HFFc6 (cell line): Measurements from ENCODE around the gene CNGA2. TPM values are rescaled to one million over a fixed set of nuclear protein-coding genes. Genes with fewer than 3 reads are reported as not detected.
"Not testable (repeated sequence)": the region's sequence is repeated elsewhere in the genome, so short reads cannot be mapped to it uniquely, and the experiment has no call there.

Experiments
- DNase-seq: peaks from one replicate; pipeline ENCODE4 v3.0.0-alpha.2; 2018
- H3K27ac Mint-ChIP-seq: 2 replicates; pipeline ENCODE4 v1.8.0; 2020; ENCODE audit warnings: mild to moderate bottlenecking, mixed read lengths
- H3K27me3 Mint-ChIP-seq: 2 replicates; pipeline ENCODE4 v1.8.0; 2021; ENCODE audit warnings: mild to moderate bottlenecking, moderate library complexity, mixed read lengths; ENCODE audit not compliant: insufficient read depth
- H3K36me3 Mint-ChIP-seq: 2 replicates; pipeline ENCODE4 v1.8.0; 2021; ENCODE audit warnings: low read depth, mixed read lengths
- H3K4me1 Mint-ChIP-seq: 2 replicates; pipeline ENCODE4 v1.8.0; 2020; ENCODE audit warnings: low read depth, mixed read lengths
- H3K4me3 Mint-ChIP-seq: 2 replicates; pipeline ENCODE4 v1.8.0; 2020; ENCODE audit warnings: mild to moderate bottlenecking, moderate library complexity, mixed read lengths
- H3K9me3 Mint-ChIP-seq: 2 replicates; pipeline ENCODE4 v1.8.0; 2020; ENCODE audit warnings: mild to moderate bottlenecking, mixed read lengths
- total RNA-seq, 6 experiments: library from RNA; stranded (reverse); fragmentation: NEBNext Ultra II Directional; extraction: Animal tissue kit (Norgen Biotek cat#: 25700); gene quantifications; 2 replicates in 1 of 6; 3 replicates in 5 of 6; pipeline ENCODE4 v1.2.3, GENCODE V29; 2021
- TF ChIP-seq, protein P1 (sequence below): fragments of 200-600 bp; sonication (generic); IDR thresholded peaks from 2 replicates; pipeline ENCODE4 v1.5.0; 2021; ENCODE audit warnings: antibody characterized with exemption, mild to moderate bottlenecking

Gene CNGA2
- total RNA-seq, 6 experiments from 2014 or later = not detected

DNA sequence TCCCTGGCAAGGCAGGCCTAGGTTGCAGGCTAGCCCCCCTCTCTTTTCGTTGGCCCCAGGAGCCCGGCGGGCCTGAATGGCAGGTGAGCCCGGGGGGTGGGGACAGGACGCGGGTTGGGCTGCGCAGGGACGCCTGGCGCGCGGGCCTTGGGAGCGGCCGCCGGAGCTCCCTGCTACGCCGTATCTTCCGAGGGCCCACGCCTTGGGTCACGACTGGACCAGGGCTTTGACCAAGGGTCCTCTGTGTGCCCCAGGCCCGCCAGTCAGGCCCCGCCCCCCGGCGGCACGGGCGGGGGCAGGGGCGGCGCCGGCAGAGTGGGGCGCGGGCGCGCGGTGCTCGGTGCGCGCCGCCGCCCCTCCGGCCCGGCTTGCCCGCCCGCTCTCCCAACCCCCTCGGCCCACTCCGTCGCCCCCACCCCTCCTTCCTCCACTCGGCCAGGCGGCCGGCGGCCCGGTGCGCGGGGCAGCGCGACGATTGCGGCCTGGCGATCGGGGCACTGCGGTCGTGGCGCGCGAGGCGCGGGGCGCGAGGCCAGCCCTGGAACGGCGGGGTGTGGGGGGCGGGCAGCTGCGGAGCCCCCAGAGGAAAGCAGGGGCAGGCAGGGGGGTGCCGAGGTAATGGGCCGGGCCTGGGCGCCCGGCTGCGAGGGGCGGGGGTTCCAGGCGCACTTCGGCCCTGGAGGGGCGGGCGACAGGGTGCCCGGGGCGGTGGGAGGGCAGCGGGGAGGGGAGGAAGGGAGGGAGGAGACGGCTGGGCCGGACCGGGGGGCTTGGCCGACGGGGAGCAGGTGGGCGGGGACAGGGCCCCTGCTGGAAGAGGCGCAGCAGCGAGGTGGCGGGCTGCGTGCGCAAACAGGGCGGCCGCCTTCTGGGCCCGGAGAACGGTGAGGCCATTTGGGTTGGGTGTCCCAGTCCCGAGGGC is 39.6 kb upstream of the CNGA2 start, which contains the start of gene PRRG3:
TSS of gene PRRG3 (plus strand) at position 798 of the 922 bp plus-strand sequence. CDS start 3,357 bp downstream, outside the sequence.
- TF ChIP-seq, protein P1, sequence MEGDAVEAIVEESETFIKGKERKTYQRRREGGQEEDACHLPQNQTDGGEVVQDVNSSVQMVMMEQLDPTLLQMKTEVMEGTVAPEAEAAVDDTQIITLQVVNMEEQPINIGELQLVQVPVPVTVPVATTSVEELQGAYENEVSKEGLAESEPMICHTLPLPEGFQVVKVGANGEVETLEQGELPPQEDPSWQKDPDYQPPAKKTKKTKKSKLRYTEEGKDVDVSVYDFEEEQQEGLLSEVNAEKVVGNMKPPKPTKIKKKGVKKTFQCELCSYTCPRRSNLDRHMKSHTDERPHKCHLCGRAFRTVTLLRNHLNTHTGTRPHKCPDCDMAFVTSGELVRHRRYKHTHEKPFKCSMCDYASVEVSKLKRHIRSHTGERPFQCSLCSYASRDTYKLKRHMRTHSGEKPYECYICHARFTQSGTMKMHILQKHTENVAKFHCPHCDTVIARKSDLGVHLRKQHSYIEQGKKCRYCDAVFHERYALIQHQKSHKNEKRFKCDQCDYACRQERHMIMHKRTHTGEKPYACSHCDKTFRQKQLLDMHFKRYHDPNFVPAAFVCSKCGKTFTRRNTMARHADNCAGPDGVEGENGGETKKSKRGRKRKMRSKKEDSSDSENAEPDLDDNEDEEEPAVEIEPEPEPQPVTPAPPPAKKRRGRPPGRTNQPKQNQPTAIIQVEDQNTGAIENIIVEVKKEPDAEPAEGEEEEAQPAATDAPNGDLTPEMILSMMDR = no peak
- no peak within 1 kb of the TSS for H3K4me3 Mint-ChIP-seq
- H3K9me3 Mint-ChIP-seq = peaks cover 5% of the 10 kb centered on the region; the same call in 1 of the 2 replicates

DNA sequence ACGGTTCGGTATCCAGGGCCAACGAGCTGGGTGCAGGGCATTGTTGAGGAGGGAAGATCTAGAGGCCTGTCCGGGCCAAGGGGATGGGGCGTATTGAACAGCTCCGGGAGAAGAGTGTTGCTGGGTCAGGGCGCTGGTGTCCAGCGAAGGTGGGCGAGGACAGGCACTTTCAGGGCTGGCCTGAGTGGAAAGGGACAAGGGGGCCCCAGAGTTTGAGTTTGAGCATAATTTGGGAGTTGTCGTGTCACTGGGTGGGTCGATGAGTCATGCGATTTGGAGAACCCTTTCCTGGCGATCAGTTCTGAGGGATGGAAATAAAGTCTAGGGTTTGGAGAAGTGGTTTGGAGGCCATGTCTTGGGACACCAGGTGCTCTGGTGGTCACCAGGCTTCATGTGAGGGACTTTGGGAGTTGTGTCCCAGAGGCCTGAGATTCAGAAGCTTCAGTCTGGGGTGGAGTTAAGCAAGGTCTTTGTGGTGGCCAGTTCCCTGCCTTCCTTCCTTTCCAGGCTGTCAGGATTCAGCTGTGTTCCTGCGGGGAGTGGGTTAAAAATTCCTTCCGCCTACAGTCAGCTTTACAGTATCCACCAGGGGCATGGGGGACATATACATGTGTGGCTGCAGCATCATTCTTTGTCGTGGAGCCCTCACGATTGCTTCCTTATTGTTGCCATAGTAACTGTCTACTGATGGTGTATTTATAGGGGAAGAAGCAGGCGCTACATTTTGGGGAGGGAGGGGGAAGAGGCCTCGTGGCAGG is 38.8 kb upstream of the CNGA2 start:
- H3K4me3 Mint-ChIP-seq = no peak overlapping the region

More for the DNA sequence above, 39.6 kb upstream of the CNGA2 start, which contains the start of gene PRRG3:
- no peak for DNase-seq
- Mint-ChIP-seq H3K36me3 (no peaks in the 10 kb centered on the region), H3K27ac (no peak within 1 kb of the TSS), H3K4me1 (no peaks in the 10 kb centered on the region), H3K27me3 (peaks cover 2% of the 10 kb centered on the region)

GRCh38 chrX:151697082-151697481 is 37.5 kb upstream of the CNGA2 start:
- not testable (repeated sequence) for DNase-seq, H3K36me3 Mint-ChIP-seq, H3K4me3 Mint-ChIP-seq, H3K27ac Mint-ChIP-seq, H3K9me3 Mint-ChIP-seq, H3K27me3 Mint-ChIP-seq, H3K4me1 Mint-ChIP-seq

More for the DNA sequence above, 38.8 kb upstream of the CNGA2 start:
- H3K9me3 Mint-ChIP-seq = peaks cover 5% of the 10 kb centered on the region; the same call in 1 of the 2 replicates
- no peak overlapping the region for H3K27ac Mint-ChIP-seq
- no peaks in the 10 kb centered on the region for H3K36me3 Mint-ChIP-seq
- no peak for DNase-seq
- H3K4me1 Mint-ChIP-seq = no peaks in the 10 kb centered on the region
- H3K27me3 Mint-ChIP-seq = peaks cover 2% of the 10 kb centered on the region
- TF ChIP-seq, protein P1 = no peak

DNA sequence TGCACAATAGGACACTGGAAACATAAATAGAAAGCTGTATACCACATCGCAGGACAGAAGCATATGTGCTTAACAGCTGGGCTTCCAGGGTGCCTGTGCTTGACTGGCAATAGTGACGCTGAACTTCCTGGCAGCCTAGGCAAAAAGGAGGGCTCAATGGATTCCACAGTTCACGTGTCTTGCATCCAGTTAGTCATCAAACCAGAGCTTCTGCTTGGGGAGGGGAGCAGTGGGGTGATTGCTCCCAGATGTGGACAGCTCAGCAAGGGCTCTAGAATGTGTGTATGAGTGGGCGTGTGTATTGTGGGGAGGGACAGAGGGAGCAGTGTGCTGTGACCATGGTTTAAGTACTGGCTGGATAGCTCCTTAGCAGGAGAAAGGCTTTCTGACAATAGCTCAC is 37.0 kb upstream of the CNGA2 start:
- H3K36me3 Mint-ChIP-seq = no peaks in the 10 kb centered on the region
- H3K4me3 Mint-ChIP-seq = no peak overlapping the region
- no peaks in the 10 kb centered on the region for H3K4me1 Mint-ChIP-seq
- H3K9me3 Mint-ChIP-seq = peaks cover 5% of the 10 kb centered on the region; the same call in 1 of the 2 replicates
- H3K27ac Mint-ChIP-seq = no peak overlapping the region
- H3K27me3 Mint-ChIP-seq = peaks cover 2% of the 10 kb centered on the region
- peak; percentile 60 for DNase-seq
- TF ChIP-seq, protein P1 = no peak

- Mint-ChIP-seq H3K27ac (no peak overlapping the region), H3K9me3 (peaks cover 5% of the 10 kb centered on the region; the same call in 1 of the 2 replicates), H3K4me3 (no peak overlapping the region), H3K4me1 (no peaks in the 10 kb centered on the region), H3K27me3 (peaks cover 2% of the 10 kb centered on the region), H3K36me3 (no peaks in the 10 kb centered on the region)
- DNase-seq = no peak
- TF ChIP-seq, protein P1 = no peak
These were observed 36.1 kb upstream of the CNGA2 start for GRCh38 chrX:151698485-151698884.
